PC-9 (cell line): Measurements from ENCODE around the gene LMNB1. TPM values are rescaled to one million over a fixed set of nuclear protein-coding genes. Genes with fewer than 3 reads are reported as not detected.

Experiments
- BruUV-seq: library from RNA; stranded (reverse); fragments of 400-500 nt; replicated peaks from 2 replicates; lab custom pipeline; 2021; lab: Mats Ljungman, UMichigan
- CTCF ChIA-PET: fragments of 300-600 bp; sonication (Branson Sonifier 250); formaldehyde crosslinking; loops from one replicate; lab custom pipeline; 2022; ENCODE audit warnings: antibody characterized with exemption; lab: Charles Lee
- POLR2A ChIA-PET: fragments of 300-600 bp; sonication (Branson Sonifier 250); formaldehyde crosslinking; loops from one replicate; lab custom pipeline; 2022; ENCODE audit warnings: antibody characterized with exemption; ENCODE audit not compliant: unreplicated experiment; lab: Charles Lee
- DNase-seq, 2 experiments: peaks; one replicate each; pipeline versions ENCODE4 v3.0.0 to v3.0.0-alpha.2; 2015 to 2022; ENCODE audit warnings: mixed read lengths in 1 of 2
- H2AFZ ChIP-seq: fragments of 200-600 bp; sonication (generic); 2 replicates; pipeline ENCODE4 v1.8.1; 2017; ENCODE audit warnings: antibody characterized with exemption
- H3F3A ChIP-seq: fragments of 200-600 bp; sonication (generic); 2 replicates; pipeline ENCODE4 v1.8.1; 2017; ENCODE audit warnings: antibody characterized with exemption, mild to moderate bottlenecking, low read depth; ENCODE audit not compliant: insufficient read depth
- H3K27ac ChIP-seq: fragments of 200-600 bp; sonication (generic); 2 replicates; pipeline ENCODE4 v1.6.1; 2016; ENCODE audit warnings: mixed run types
- H3K27me3 ChIP-seq: fragments of 200-600 bp; sonication (generic); 2 replicates; pipeline ENCODE4 v1.6.1; 2016; ENCODE audit warnings: low read depth, mixed run types; ENCODE audit not compliant: insufficient read depth
- H3K36me3 ChIP-seq: fragments of 200-600 bp; sonication (generic); 2 replicates; pipeline ENCODE4 v1.6.1; 2016; ENCODE audit warnings: low read depth, mixed run types
- H3K4me1 ChIP-seq: fragments of 200-600 bp; sonication (generic); replicated peaks from 2 replicates; pipeline ENCODE4 v1.6.1; 2016; ENCODE audit warnings: mixed run types; ENCODE audit not compliant: insufficient read depth
- H3K4me2 ChIP-seq: fragments of 200-600 bp; sonication (generic); 2 replicates; pipeline ENCODE4 v1.6.1; 2017; ENCODE audit warnings: mixed run types
- H3K4me3 ChIP-seq: fragments of 200-600 bp; sonication (generic); 2 replicates; pipeline ENCODE4 v1.6.1; 2016; ENCODE audit warnings: mixed run types
- H3K79me2 ChIP-seq: fragments of 200-600 bp; sonication (generic); 2 replicates; pipeline ENCODE4 v1.6.1; 2017; ENCODE audit warnings: low read depth, mixed run types
- H3K9me2 ChIP-seq: fragments of 200-600 bp; sonication (generic); 2 replicates; pipeline ENCODE4 v1.8.1; 2017; ENCODE audit warnings: mild to moderate bottlenecking; ENCODE audit not compliant: insufficient read depth
- H3K9me3 ChIP-seq: fragments of 200-600 bp; sonication (generic); 2 replicates; pipeline ENCODE4 v1.8.1; 2016; ENCODE audit warnings: low read depth; ENCODE audit not compliant: insufficient read depth
- H4K20me1 ChIP-seq: fragments of 200-600 bp; sonication (generic); 2 replicates; pipeline ENCODE4 v1.8.1; 2017; ENCODE audit not compliant: insufficient read depth
- CTCF ChIP-seq: fragments of 200-600 bp; sonication (generic); conservative IDR thresholded peaks from 2 replicates; pipeline ENCODE4 v1.6.1; 2017; ENCODE audit warnings: mixed run types, antibody characterized with exemption, mild to moderate bottlenecking, moderate library complexity
- EZH2 ChIP-seq: fragments of 200-600 bp; sonication (generic); IDR thresholded peaks from 2 replicates; pipeline ENCODE4 v1.8.0; 2017; ENCODE audit warnings: antibody characterized with exemption, low read depth
- intact Hi-C: fragments of 100-400 bp; cut with micrococcal nuclease; formaldehyde crosslinking; loops from one replicate; pipeline ENCODE4 v1.10.0; 2022; ENCODE audit not compliant: unreplicated experiment
- total RNA-seq: library from RNA; stranded (reverse); gene quantifications from 2 replicates; pipeline ENCODE4 v1.2.3, GENCODE V29; 2021

The LMNB1 gene
- total RNA-seq, 1 experiment from 2014 or later, result 117 TPM

- no TSS peak for BruUV-seq
- TF ChIP-seq EZH2 (no peak), CTCF (no peak)
- ChIA-PET POLR2A (no interaction called here), CTCF (no interaction called here)
- Histone ChIP-seq H4K20me1 (no peaks in the 10 kb centered on the region), H3K4me3 (no peak overlapping the region), H3F3A (no peaks in the 10 kb centered on the region), H3K4me2 (no peak overlapping the region), H3K4me1 (no peaks in the 10 kb centered on the region), H3K36me3 (no peaks in the 10 kb centered on the region), H3K9me3 (no peaks in the 10 kb centered on the region), H3K9me2 (no peaks in the 10 kb centered on the region), H2AFZ (no peak overlapping the region), H3K27ac (no peak overlapping the region), H3K79me2 (peaks cover 97% of the 10 kb centered on the region), H3K27me3 (no peaks in the 10 kb centered on the region)
- DNase-seq, result no peak
- intact Hi-C loops, result no loop called here
Measured at GRCh38 chr5:126794157-126794828, 17.4 kb downstream of the LMNB1 start.

- Histone ChIP-seq H3K27me3 (no peaks in the 10 kb centered on the region), H3F3A (no peaks in the 10 kb centered on the region), H3K9me2 (no peaks in the 10 kb centered on the region), H4K20me1 (no peaks in the 10 kb centered on the region), H3K4me3 (no peak overlapping the region), H3K79me2 (peaks cover 92% of the 10 kb centered on the region), H3K4me2 (no peak overlapping the region), H3K27ac (no peak overlapping the region), H3K9me3 (no peaks in the 10 kb centered on the region), H3K36me3 (0 out of 2 replicates have a peak, but pooled peaks cover 2% of the 10 kb centered on the region), H2AFZ (no peak overlapping the region), H3K4me1 (no peaks in the 10 kb centered on the region)
- intact Hi-C loops, result loop anchor here (5.0 to 10.0 kb wide), 2 partner anchors 142 to 255 kb away; no protein-coding TSS in a partner anchor
- ChIA-PET POLR2A (interaction anchor here (0.6 kb wide), 1 partner anchor 10 kb away, joined by 3 read pairs; no protein-coding TSS in a partner anchor), CTCF (no interaction called here)
- TF ChIP-seq EZH2, result no peak
- TF ChIP-seq CTCF, result no peak
- no peak for DNase-seq
- BruUV-seq, result no TSS peak
Measured at GRCh38 chr5:126799780-126800179, 22.8 kb downstream of the LMNB1 start.

GRCh38 chr5:126801174-126801991 lies 24.4 kb downstream of the LMNB1 start:
- TF ChIP-seq CTCF, result no peak
- TF ChIP-seq EZH2, result no peak
- H3K79me2 ChIP-seq, result peaks cover 76% of the 10 kb centered on the region
- H3K27ac ChIP-seq, result no peak overlapping the region
- no peak overlapping the region for H3K4me3 ChIP-seq
- no peaks in the 10 kb centered on the region for H3K27me3 ChIP-seq
- H3K4me2 ChIP-seq, result no peak overlapping the region
- no peaks in the 10 kb centered on the region for H3K4me1 ChIP-seq
- ChIA-PET CTCF (interaction anchor here (0.7 to 0.9 kb wide), 2 partner anchors 24 to 210 kb away, joined by 3 to 11 read pairs; partner anchors contain the start of gene LMNB1), POLR2A (interaction anchor here (0.6 kb wide), 1 partner anchor 463 kb away, joined by 4 read pairs; no protein-coding TSS in a partner anchor)
- no peaks in the 10 kb centered on the region for H3K9me3 ChIP-seq
- no peaks in the 10 kb centered on the region for H4K20me1 ChIP-seq
- no peaks in the 10 kb centered on the region for H3K9me2 ChIP-seq
- no peak overlapping the region for H2AFZ ChIP-seq
- 0 out of 2 replicates have a peak, but pooled peaks cover 6% of the 10 kb centered on the region for H3K36me3 ChIP-seq
- H3F3A ChIP-seq, result no peaks in the 10 kb centered on the region
- intact Hi-C loops, result loop anchor here (5.0 to 10.0 kb wide), 2 partner anchors 144 to 257 kb away; no protein-coding TSS in a partner anchor
- BruUV-seq, result no TSS peak
- DNase-seq, result no peak
